Measurements from ENCODE around the gene ATP2A1. TPM values are rescaled to one million over a fixed set of nuclear protein-coding genes. Genes with fewer than 3 reads are reported as not detected.

ATP2A1 gene
- total and polyA plus RNA-seq, 2 donors = 0.57 to 1.2 TPM

DNA sequence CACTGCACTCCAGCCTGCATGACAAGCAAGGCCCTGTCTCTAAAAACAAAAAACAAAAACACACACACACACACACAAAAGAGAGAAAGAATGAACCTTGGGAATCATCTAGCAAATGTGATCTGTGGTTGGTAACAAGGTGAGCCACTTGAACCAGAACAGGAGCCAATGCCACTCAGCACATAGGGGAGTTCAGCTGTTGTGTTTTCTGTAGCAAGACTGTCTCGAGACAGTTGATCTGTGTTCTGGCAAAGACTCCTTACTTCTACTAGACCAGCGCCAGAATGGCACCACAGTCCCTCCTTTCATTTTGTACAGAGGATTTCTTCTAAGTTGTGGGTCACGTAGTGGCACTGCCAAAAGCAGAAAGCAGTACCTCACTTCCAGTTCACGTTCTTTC lies 20.7 kb downstream of the ATP2A1 start:
- peaks cover 5 to 7% of the 10 kb centered on the region in 2 donors for H3K36me3 ChIP-seq (ENCODE audit: control insufficient read depth in 2 of 2, insufficient read depth in 2 of 2, low read length in 1 of 2)
- peaks cover 8 to 40% of the 10 kb centered on the region in 2 donors for H3K4me1 ChIP-seq (ENCODE audit: control insufficient read depth in 2 of 2, insufficient read depth in 2 of 2, low read length in 2 of 2)
- H3K27me3 ChIP-seq (ENCODE audit: control insufficient read depth in 2 of 2, insufficient read depth in 1 of 2, low read length in 1 of 2) = no peaks in the 10 kb centered on the region
- WGBS = 95% methylated on average over 4 of the region's 4 CpGs
- no peak for DNase-seq (ENCODE audit: low read depth in 6 of 9, low spot score in 9 of 9)
- H3K4me3 ChIP-seq (ENCODE audit: low read length in 2 of 2) = no peak overlapping the region
- H3K27ac ChIP-seq (ENCODE audit: low read depth in 1 of 2, low read length in 1 of 2) = no peak overlapping the region
- no peaks in the 10 kb centered on the region for H3K9me3 ChIP-seq (ENCODE audit: control insufficient read depth in 2 of 2, insufficient read depth in 1 of 2, low read length in 1 of 2)

DNA sequence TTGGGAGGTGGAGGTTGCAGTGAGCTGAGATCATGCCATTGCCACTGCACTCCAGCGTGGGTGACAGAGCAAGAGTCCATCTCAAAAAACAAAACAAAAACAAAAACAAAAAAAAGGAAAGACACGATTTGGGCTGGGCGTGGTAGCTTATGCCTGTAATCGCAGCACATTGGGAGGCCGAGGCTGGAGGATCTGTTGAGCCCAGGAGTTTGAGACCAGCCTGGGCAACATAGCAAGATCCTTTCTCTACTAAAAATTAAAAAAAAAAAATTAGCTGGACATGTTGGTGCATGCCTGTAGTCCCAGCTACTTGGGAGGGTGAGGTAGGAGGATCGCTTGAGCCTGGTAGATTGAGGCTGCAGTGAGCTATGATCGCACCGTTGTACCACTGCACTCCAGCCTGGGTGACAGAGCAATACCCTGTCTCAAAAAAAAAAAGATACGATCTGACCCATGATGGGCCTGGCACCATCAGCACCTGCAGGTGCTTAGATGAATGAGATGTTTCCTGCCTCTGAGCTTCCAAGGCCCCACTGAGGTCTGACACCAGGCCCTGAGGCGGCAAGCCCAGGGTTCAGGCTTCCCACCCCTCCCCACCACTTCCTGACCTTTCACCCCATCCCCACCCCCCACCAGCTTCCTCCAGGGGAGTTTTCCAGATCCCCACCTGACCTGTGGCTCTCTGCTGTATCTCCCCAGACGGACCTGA lies 21.7 kb downstream of the ATP2A1 start:
- peak in 4 of 9 donors; percentile 47 to 69 (median 51) for DNase-seq (ENCODE audit: low read depth in 6 of 9, low spot score in 9 of 9)
- H3K4me3 ChIP-seq (ENCODE audit: low read length in 2 of 2) = no peak overlapping the region
- H3K9me3 ChIP-seq (ENCODE audit: control insufficient read depth in 2 of 2, insufficient read depth in 1 of 2, low read length in 1 of 2) = no peaks in the 10 kb centered on the region
- peaks cover 8 to 40% of the 10 kb centered on the region in 2 donors for H3K4me1 ChIP-seq (ENCODE audit: control insufficient read depth in 2 of 2, insufficient read depth in 2 of 2, low read length in 2 of 2)
- H3K36me3 ChIP-seq (ENCODE audit: control insufficient read depth in 2 of 2, insufficient read depth in 2 of 2, low read length in 1 of 2) = peaks cover 12 to 15% of the 10 kb centered on the region in 2 donors
- H3K27ac ChIP-seq (ENCODE audit: low read depth in 1 of 2, low read length in 1 of 2) = peak overlapping the region in 1 of 2 donors; percentile 64
- no peaks in the 10 kb centered on the region for H3K27me3 ChIP-seq (ENCODE audit: control insufficient read depth in 2 of 2, insufficient read depth in 1 of 2, low read length in 1 of 2)
- WGBS = 70% methylated on average over 11 of the region's 11 CpGs

DNA sequence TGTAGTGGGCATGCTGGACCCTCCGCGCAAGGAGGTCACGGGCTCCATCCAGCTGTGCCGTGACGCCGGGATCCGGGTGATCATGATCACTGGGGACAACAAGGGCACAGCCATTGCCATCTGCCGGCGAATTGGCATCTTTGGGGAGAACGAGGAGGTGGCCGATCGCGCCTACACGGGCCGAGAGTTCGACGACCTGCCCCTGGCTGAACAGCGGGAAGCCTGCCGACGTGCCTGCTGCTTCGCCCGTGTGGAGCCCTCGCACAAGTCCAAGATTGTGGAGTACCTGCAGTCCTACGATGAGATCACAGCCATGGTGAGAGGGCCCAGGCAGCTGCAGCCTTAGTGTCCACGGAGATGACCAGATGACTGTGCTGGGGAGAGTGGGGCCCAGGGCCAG lies 22.3 kb downstream of the ATP2A1 start:
- H3K36me3 ChIP-seq (ENCODE audit: control insufficient read depth in 2 of 2, insufficient read depth in 2 of 2, low read length in 1 of 2) = peaks cover 17 to 20% of the 10 kb centered on the region in 2 donors
- DNase-seq (ENCODE audit: low read depth in 6 of 9, low spot score in 9 of 9) = no peak
- H3K27ac ChIP-seq (ENCODE audit: low read depth in 1 of 2, low read length in 1 of 2) = peak overlapping the region in 1 of 2 donors; percentile 64
- peaks cover 8 to 40% of the 10 kb centered on the region in 2 donors for H3K4me1 ChIP-seq (ENCODE audit: control insufficient read depth in 2 of 2, insufficient read depth in 2 of 2, low read length in 2 of 2)
- no peaks in the 10 kb centered on the region for H3K27me3 ChIP-seq (ENCODE audit: control insufficient read depth in 2 of 2, insufficient read depth in 1 of 2, low read length in 1 of 2)
- H3K9me3 ChIP-seq (ENCODE audit: control insufficient read depth in 2 of 2, insufficient read depth in 1 of 2, low read length in 1 of 2) = no peaks in the 10 kb centered on the region
- WGBS = 97% methylated on average over 25 of the region's 25 CpGs
- no peak overlapping the region for H3K4me3 ChIP-seq (ENCODE audit: low read length in 2 of 2)

GRCh38 chr16:28901862-28902261 lies 23.6 kb downstream of the ATP2A1 start:
- WGBS = 88% methylated on average over 15 of the region's 15 CpGs

DNA sequence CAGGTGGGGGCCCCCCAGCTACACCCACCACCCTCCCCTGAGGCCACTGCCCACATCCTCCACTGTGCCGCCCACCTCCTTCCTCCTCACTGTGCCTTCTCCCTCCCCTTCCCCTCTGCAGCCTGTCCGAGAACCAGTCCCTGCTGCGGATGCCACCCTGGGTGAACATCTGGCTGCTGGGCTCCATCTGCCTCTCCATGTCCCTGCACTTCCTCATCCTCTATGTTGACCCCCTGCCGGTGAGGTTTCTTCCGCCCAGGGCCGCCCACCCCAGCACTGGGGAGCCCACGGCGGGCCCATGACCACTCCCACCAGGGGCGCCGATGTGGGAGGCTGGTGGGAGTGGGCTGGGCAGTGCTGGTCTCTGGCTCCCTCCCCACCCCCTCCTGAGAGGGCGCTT lies 24.6 kb downstream of the ATP2A1 start:
- H3K4me1 ChIP-seq (ENCODE audit: control insufficient read depth in 2 of 2, insufficient read depth in 2 of 2, low read length in 2 of 2) = peaks cover 8 to 40% of the 10 kb centered on the region in 2 donors
- H3K27ac ChIP-seq (ENCODE audit: low read depth in 1 of 2, low read length in 1 of 2) = peak overlapping the region in 1 of 2 donors; percentile 39
- no peak for DNase-seq (ENCODE audit: low read depth in 6 of 9, low spot score in 9 of 9)
- H3K9me3 ChIP-seq (ENCODE audit: control insufficient read depth in 2 of 2, insufficient read depth in 1 of 2, low read length in 1 of 2) = no peaks in the 10 kb centered on the region
- no peaks in the 10 kb centered on the region for H3K27me3 ChIP-seq (ENCODE audit: control insufficient read depth in 2 of 2, insufficient read depth in 1 of 2, low read length in 1 of 2)
- peaks cover 24 to 30% of the 10 kb centered on the region in 2 donors for H3K36me3 ChIP-seq (ENCODE audit: control insufficient read depth in 2 of 2, insufficient read depth in 2 of 2, low read length in 1 of 2)
- H3K4me3 ChIP-seq (ENCODE audit: low read length in 2 of 2) = no peak overlapping the region
- 36% methylated on average over 11 of the region's 11 CpGs for WGBS

More at GRCh38 chr16:28901862-28902261, 23.6 kb downstream of the ATP2A1 start:
- Histone ChIP-seq H3K4me1 (ENCODE audit: control insufficient read depth in 2 of 2, insufficient read depth in 2 of 2, low read length in 2 of 2) (peaks cover 8 to 40% of the 10 kb centered on the region in 2 donors), H3K36me3 (ENCODE audit: control insufficient read depth in 2 of 2, insufficient read depth in 2 of 2, low read length in 1 of 2) (peaks cover 26 to 27% of the 10 kb centered on the region in 2 donors), H3K4me3 (ENCODE audit: low read length in 2 of 2) (no peak overlapping the region), H3K27ac (ENCODE audit: low read depth in 1 of 2, low read length in 1 of 2) (no peak overlapping the region), H3K27me3 (ENCODE audit: control insufficient read depth in 2 of 2, insufficient read depth in 1 of 2, low read length in 1 of 2) (no peaks in the 10 kb centered on the region), H3K9me3 (ENCODE audit: control insufficient read depth in 2 of 2, insufficient read depth in 1 of 2, low read length in 1 of 2) (no peaks in the 10 kb centered on the region)
- no peak for DNase-seq (ENCODE audit: low read depth in 6 of 9, low spot score in 9 of 9)

DNA sequence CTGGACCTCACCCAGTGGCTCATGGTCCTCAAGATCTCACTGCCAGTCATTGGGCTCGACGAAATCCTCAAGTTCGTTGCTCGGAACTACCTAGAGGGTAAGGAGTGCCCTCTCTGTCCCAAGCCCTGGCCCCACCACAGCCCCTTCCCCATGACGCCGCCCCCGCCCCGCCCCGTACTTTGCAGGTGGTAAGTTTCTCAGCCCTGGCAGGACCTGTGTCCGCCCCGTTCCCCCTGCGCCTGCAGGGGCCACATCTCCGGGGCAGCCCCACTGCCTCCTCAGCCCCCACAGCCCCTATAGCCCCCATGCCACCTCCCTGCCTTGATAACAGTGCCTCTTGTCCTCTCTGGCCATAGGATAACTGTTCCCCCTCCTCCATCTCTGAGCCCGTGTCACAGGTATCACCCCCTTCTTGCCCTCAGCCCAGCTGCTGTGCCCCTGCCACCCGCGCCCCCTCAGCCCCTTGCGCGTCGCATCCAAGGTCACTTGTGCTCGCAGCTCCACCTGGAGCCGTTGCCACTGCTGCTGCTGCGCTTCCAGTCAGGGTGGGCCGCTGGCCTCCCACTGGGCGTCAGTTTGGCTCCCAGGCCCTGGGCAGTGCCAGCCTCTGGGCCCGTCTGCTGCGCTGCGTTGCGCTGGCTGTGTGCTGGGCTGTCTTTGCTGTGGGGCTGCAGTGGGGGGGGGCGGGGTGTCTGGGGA lies 25.2 kb downstream of the ATP2A1 start:
- Histone ChIP-seq H3K4me1 (ENCODE audit: control insufficient read depth in 2 of 2, insufficient read depth in 2 of 2, low read length in 2 of 2) (peaks cover 8 to 40% of the 10 kb centered on the region in 2 donors), H3K9me3 (ENCODE audit: control insufficient read depth in 2 of 2, insufficient read depth in 1 of 2, low read length in 1 of 2) (no peaks in the 10 kb centered on the region), H3K27ac (ENCODE audit: low read depth in 1 of 2, low read length in 1 of 2) (no peak overlapping the region), H3K27me3 (ENCODE audit: control insufficient read depth in 2 of 2, insufficient read depth in 1 of 2, low read length in 1 of 2) (no peaks in the 10 kb centered on the region), H3K4me3 (ENCODE audit: low read length in 2 of 2) (no peak overlapping the region), H3K36me3 (ENCODE audit: control insufficient read depth in 2 of 2, insufficient read depth in 2 of 2, low read length in 1 of 2) (peaks cover 25 to 29% of the 10 kb centered on the region in 2 donors)
- whole genome bisulfite sequencing = 93% methylated on average over 29 of the region's 29 CpGs
- DNase-seq (ENCODE audit: low read depth in 6 of 9, low spot score in 9 of 9) = no peak

- Histone ChIP-seq H3K36me3 (ENCODE audit: control insufficient read depth in 2 of 2, insufficient read depth in 2 of 2, low read length in 1 of 2) (peaks cover 30 to 33% of the 10 kb centered on the region in 2 donors), H3K27me3 (ENCODE audit: control insufficient read depth in 2 of 2, insufficient read depth in 1 of 2, low read length in 1 of 2) (no peaks in the 10 kb centered on the region), H3K4me1 (ENCODE audit: control insufficient read depth in 2 of 2, insufficient read depth in 2 of 2, low read length in 2 of 2) (peaks cover 8 to 34% of the 10 kb centered on the region in 2 donors), H3K4me3 (ENCODE audit: low read length in 2 of 2) (no peak overlapping the region), H3K9me3 (ENCODE audit: control insufficient read depth in 2 of 2, insufficient read depth in 1 of 2, low read length in 1 of 2) (no peaks in the 10 kb centered on the region), H3K27ac (ENCODE audit: low read depth in 1 of 2, low read length in 1 of 2) (no peak overlapping the region)
- 95% methylated on average over 14 of the region's 14 CpGs for WGBS
- no peak for DNase-seq (ENCODE audit: low read depth in 6 of 9, low spot score in 9 of 9)
These were observed 26.1 kb downstream of the ATP2A1 start for GRCh38 chr16:28904363-28904762.

DNA sequence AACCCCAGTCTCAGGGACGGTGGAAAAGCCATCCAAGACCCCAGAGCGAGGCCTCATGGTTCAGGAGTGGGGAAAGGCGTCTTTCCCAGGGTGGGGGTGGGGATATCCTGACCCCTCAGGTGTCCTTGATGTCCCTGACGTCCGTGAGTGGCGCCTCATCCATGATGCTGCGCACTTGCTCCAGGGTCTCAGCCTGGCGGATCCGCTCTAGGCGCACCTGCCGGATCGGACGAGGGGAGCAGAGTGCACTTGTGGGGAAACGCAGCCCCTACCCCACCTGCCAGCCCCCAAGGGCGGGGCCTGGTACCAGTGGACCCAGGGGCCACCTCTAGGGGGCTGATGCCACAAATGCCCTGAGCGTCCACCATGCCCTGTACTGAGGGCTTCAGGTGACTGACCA lies 26.5 kb downstream of the ATP2A1 start:
- 97% methylated on average over 16 of the region's 16 CpGs for WGBS
- Histone ChIP-seq H3K36me3 (ENCODE audit: control insufficient read depth in 2 of 2, insufficient read depth in 2 of 2, low read length in 1 of 2) (peaks cover 33 to 35% of the 10 kb centered on the region in 2 donors), H3K9me3 (ENCODE audit: control insufficient read depth in 2 of 2, insufficient read depth in 1 of 2, low read length in 1 of 2) (no peaks in the 10 kb centered on the region)

GRCh38 chr16:28905229-28905754 lies 27.0 kb downstream of the ATP2A1 start:
- Histone ChIP-seq H3K27me3 (ENCODE audit: control insufficient read depth in 2 of 2, insufficient read depth in 1 of 2, low read length in 1 of 2) (no peaks in the 10 kb centered on the region), H3K4me3 (ENCODE audit: low read length in 2 of 2) (no peak overlapping the region), H3K27ac (ENCODE audit: low read depth in 1 of 2, low read length in 1 of 2) (peak overlapping the region in 1 of 2 donors; percentile 18), H3K4me1 (ENCODE audit: control insufficient read depth in 2 of 2, insufficient read depth in 2 of 2, low read length in 2 of 2) (peaks cover 3 to 25% of the 10 kb centered on the region in 2 donors), H3K9me3 (ENCODE audit: control insufficient read depth in 2 of 2, insufficient read depth in 1 of 2, low read length in 1 of 2) (no peaks in the 10 kb centered on the region), H3K36me3 (ENCODE audit: control insufficient read depth in 2 of 2, insufficient read depth in 2 of 2, low read length in 1 of 2) (peaks cover 35 to 36% of the 10 kb centered on the region in 2 donors)
- no peak for DNase-seq (ENCODE audit: low read depth in 6 of 9, low spot score in 9 of 9)
- WGBS = 97% methylated on average over 9 of the region's 9 CpGs

More for the DNA sequence above, 26.5 kb downstream of the ATP2A1 start:
- Histone ChIP-seq H3K4me1 (ENCODE audit: control insufficient read depth in 2 of 2, insufficient read depth in 2 of 2, low read length in 2 of 2) (peaks cover 7 to 30% of the 10 kb centered on the region in 2 donors), H3K4me3 (ENCODE audit: low read length in 2 of 2) (no peak overlapping the region), H3K27me3 (ENCODE audit: control insufficient read depth in 2 of 2, insufficient read depth in 1 of 2, low read length in 1 of 2) (no peaks in the 10 kb centered on the region), H3K27ac (ENCODE audit: low read depth in 1 of 2, low read length in 1 of 2) (no peak overlapping the region)
- no peak for DNase-seq (ENCODE audit: low read depth in 6 of 9, low spot score in 9 of 9)

Data from thymus (tissue), 11 donors.